ENCODE results near the gene AWAT2. TPM values are rescaled to one million over a fixed set of nuclear protein-coding genes. Genes with fewer than 3 reads are reported as not detected.

The AWAT2 gene
- total and polyA plus RNA-seq, 2 experiments from 2014 or later: not detected

- H3K9me2 ChIP-seq (ENCODE audit: insufficient read depth): no peaks in the 10 kb centered on the region
- peaks cover 1% of the 10 kb centered on the region for H3K27me3 Mint-ChIP-seq (ENCODE audit: insufficient read depth, low read depth, poor library complexity)
These were observed 47.9 kb downstream of the AWAT2 start for GRCh38 chrX:70001708-70002341.

More at GRCh38 chrX:70001708-70002341, 47.9 kb downstream of the AWAT2 start:
- Histone ChIP-seq H2AFZ (no peak overlapping the region), H3K79me2 (replicated peaks; ENCODE audit: insufficient read depth) (no peaks in the 10 kb centered on the region), H3F3A (replicated peaks; ENCODE audit: low read depth) (no peaks in the 10 kb centered on the region), H4K20me1 (replicated peaks; ENCODE audit: insufficient read depth) (no peaks in the 10 kb centered on the region), H3K27ac (ENCODE audit: low read depth) (no peak overlapping the region), H3K4me2 (no peak overlapping the region), H3K27me3 (ENCODE audit: insufficient read depth) (no peaks in the 10 kb centered on the region), H3K36me3 (ENCODE audit: insufficient read depth) (no peaks in the 10 kb centered on the region), H3K4me1 (ENCODE audit: insufficient read depth) (no peaks in the 10 kb centered on the region), H3K4me3 (no peak overlapping the region)
- no peak for TF ChIP-seq EZH2phosphoT487 (IDR thresholded peaks at IDR 0.05; ENCODE audit: unreplicated experiment)
- no peak for TF ChIP-seq NANOG (IDR thresholded peaks at IDR 0.05; ENCODE audit: borderline replicate concordance)
- no peak for TF ChIP-seq STAT1 (IDR thresholded peaks at IDR 0.05; ENCODE audit: unreplicated experiment)
- no peak for TF ChIP-seq CTCF (conservative IDR thresholded peaks at IDR 0.05; ENCODE audit: low read depth in 2 of 2)
- TF ChIP-seq REST (IDR thresholded peaks at IDR 0.05; ENCODE audit: unreplicated experiment): no peak
- TF ChIP-seq CREB1 (CRISPR knock-in tag; IDR thresholded peaks at IDR 0.05; ENCODE audit: low read depth): no peak
- TF ChIP-seq JUNB (IDR thresholded peaks at IDR 0.05; ENCODE audit: unreplicated experiment): no peak
- TF ChIP-seq ZNF114 (CRISPR knock-in tag; IDR thresholded peaks at IDR 0.05): no peak
- TF ChIP-seq EZH2 (IDR thresholded peaks at IDR 0.05; ENCODE audit: low read depth, unreplicated experiment): no peak
- no peak for TF ChIP-seq ZNF331 (CRISPR knock-in tag; IDR thresholded peaks at IDR 0.05; ENCODE audit: low read depth)
- TF ChIP-seq POLR2AphosphoS5 (IDR thresholded peaks at IDR 0.05; ENCODE audit: low read depth): no peak
- TF ChIP-seq ZNF462 (CRISPR knock-in tag; IDR thresholded peaks at IDR 0.05): no peak
- TF ChIP-seq ETS1 (IDR thresholded peaks at IDR 0.05): no peak
- H3K9me3 Mint-ChIP-seq: peaks cover 12% of the 10 kb centered on the region
- no peak for ATAC-seq
- H3K27ac Mint-ChIP-seq: no peak overlapping the region
- no peak for DNase-seq (ENCODE audit: low spot score)
- no peaks in the 10 kb centered on the region for H3K4me1 Mint-ChIP-seq
- peaks cover 12% of the 10 kb centered on the region for H3K36me3 Mint-ChIP-seq (ENCODE audit: low read depth)
- H3K4me3 Mint-ChIP-seq: no peak overlapping the region

Measured in GM23338 (cell line).